Skin epidermis (tissue), 12 donors: ENCODE results near the gene SLC5A7.

Source experiments
- H3K27ac ChIP-seq, 21 experiments: fragments of 200-600 bp; sonication (generic) in 11 of 21; one replicate each; pipeline ENCODE4 v1.5.0; 2020; ENCODE audit warnings: mild to moderate bottlenecking in 3 of 21, inconsistent platforms in 2 of 21, moderate library complexity in 2 of 21
- H3K4me3 ChIP-seq, 7 experiments: fragments of 200-600 bp; sonication (generic) in 2 of 7; one replicate each; pipeline ENCODE4 v1.5.0; 2020; ENCODE audit warnings: inconsistent platforms in 2 of 7, mild to moderate bottlenecking in 2 of 7, moderate library complexity in 1 of 7

The SLC5A7 gene

DNA sequence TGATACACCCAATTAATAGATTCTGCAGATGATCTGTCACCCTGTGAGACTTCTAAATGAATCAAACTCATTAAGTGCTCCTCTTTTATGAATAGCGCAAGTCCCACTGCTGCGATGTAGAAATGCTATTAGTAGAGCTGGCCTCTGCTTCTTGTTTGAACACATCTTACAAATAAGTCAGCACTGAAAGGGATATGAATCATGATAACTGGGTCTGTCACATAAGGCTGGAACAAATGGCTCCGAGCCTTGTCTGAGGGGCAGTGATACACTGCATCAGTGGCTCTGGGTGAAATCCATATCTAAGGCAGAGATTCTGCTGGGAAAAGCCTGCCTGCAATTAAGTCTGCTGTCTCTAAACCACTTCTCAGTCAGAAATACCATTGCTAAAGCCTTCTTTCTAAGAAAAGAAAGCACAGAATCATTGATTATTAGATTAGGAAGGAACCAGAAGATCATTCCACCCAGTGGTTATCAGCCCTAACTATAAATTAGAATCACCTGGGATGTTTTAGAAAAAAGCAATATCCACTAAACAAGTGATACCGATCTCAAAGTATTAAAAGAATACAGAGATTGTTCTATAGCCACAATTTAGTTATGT lies 75.2 kb downstream of the SLC5A7 start:
- Histone ChIP-seq H3K4me3 (no peak overlapping the region), H3K27ac (no peak overlapping the region)
